SH-SY5Y (cell line): ENCODE results near the gene EXTL1.

Experiments
- GATA2 ChIP-seq: IDR thresholded peaks from 2 replicates; pipeline ENCODE4 v1.6.1; 2011; ENCODE audit warnings: mild to moderate bottlenecking, low read depth, low read length
- GATA3 ChIP-seq: IDR thresholded peaks from 2 replicates; pipeline ENCODE4 v1.6.1; 2011; ENCODE audit warnings: low read depth, mild to moderate bottlenecking, low read length, moderate library complexity

EXTL1 gene

DNA sequence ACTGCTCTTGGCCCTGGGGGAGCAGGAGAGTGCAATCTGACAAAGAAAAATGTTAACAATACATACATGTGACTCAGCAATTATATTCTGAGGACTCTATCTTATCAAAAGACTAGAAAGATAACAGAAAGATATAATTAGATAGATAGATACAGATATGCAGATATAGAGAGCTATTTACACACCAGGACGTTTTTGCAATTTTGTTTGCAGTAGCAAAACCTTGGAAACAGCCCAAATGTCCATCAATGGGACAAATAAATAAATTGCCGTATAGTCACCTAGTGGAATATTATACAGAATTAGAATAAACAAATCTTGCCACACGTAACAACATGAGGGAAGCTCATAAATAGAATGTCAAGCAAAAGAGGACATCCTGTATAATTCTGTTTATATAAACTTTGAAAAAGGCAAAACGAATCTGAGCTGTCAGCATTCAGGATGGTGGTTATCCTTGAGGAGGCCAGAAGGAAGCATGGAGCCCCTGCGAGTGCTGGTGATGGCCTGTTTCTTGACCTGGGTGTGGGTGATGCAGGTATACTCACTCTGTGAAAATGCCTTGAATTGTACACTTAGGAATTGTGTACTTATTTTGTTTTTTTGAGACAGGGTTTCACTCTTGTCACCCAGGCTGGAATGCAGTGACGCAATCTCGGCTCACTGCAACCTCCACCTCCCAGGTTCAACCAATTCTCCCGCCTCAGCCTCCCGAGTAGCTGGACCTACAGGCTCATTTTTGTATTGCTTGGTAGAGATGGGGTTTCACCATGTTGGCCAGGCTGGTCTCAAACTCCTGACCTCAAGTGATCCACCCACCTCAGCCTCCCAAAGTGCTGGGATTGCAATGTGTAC lies 58.6 kb downstream of the EXTL1 start:
- no peak for TF ChIP-seq GATA2
- no peak for TF ChIP-seq GATA3

DNA sequence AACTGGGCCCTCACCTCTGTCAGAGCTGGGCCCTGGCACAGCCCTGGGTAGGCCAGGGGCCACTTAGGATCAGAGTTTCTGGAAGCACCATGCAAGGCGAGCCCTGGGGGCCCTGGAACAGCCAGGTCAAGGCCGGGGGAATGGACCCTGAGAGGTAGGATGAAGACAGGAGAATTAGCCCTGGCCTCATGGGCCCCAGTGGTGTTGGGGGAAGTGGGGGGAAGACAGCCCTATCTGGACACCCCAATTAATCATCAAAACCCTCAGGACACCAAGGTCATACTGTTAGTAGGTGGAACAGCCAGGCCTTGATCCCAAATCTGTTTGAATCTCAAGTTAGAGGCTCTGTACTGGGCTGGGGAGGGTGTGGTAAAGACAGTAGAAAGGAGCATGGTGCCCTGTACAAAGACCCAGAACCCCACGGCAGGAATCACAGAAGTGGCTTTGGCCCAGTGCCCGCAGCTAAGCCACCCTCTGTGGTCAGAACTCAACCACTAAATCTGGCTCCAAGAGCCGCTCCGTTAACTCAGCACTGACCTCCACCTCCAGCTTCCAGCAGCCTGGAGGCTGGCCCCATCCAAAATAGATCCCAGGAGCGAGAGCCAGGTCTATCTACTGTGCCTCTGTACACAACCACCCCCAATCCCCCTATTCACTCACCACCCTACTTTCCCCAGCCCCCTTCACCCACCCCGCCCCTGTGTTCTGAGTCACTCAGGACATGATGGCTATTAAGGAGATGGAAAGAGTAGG lies 59.9 kb downstream of the EXTL1 start:
- TF ChIP-seq GATA2 (no peak), GATA3 (no peak)

- no peak for TF ChIP-seq GATA2
These were observed 60.4 kb downstream of the EXTL1 start for GRCh38 chr1:26082020-26082350.

DNA sequence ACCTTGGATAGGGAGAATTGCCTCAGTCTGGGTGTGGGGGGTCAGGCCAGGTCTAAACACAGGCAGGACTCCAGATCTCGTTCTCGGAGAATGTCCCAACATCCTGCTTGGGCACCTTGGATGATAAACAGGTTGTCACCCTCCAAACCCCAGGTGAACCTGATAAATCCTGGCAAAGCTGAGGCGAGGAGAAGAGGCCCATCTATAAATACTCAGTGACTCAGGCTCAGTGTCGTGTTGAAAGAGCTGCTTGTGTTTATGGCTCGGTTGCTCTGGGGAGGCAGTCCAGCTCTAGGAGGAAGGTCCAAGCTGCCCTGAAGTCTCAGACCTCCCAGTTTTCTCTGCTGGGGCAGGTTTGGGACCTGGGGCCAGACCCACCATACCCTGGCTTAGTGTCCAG lies 61.6 kb downstream of the EXTL1 start:
- no peak for TF ChIP-seq GATA3
- no peak for TF ChIP-seq GATA2

DNA sequence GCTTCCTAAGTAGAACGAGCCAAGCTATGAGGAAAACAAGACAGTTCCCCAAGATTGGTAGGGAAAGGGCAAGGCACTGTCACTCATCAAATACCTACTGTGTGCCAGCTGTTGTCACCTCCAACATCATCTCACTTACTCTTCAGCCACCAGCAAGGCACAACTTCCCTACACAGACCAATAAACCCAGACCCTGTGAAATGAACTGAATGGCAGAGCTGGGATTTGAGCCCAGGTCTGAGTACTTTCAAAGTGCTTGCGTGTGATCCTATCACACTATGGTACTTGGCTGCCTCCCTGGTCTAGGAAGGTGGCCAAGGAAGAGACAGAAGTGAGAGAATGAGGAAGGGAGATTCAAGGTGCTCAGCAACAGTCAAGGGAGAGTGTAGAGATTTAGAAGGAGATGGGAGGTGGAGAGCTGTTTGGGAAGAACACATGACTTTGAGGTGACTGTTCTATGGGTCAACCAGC lies 62.6 kb downstream of the EXTL1 start:
- TF ChIP-seq GATA2, result no peak
- TF ChIP-seq GATA3, result no peak

DNA sequence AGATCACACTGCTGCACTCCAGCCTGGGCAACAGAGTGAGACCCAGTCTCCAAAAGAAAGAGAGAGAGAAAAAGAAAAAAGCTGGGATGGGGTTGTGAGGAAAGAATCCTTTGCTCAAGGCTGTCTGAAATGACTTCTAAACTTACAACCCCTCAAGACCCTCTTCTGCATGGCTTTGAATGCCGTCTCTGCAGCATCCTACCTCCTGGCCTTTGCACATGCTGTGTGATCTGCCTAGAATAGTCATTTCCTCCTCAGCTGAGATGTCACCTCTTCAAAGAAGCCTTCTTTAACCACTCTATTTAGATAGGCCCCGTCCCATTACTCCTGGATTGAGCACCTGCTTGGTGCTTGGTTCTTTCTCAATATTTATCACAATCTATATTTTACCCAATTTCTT lies 63.3 kb downstream of the EXTL1 start:
- TF ChIP-seq GATA3 (no peak), GATA2 (no peak)
